SH-SY5Y (cell line): Measurements from ENCODE around the gene ANO4.

Source experiments
- GATA2 ChIP-seq: IDR thresholded peaks from 2 replicates; pipeline ENCODE4 v1.6.1; 2011; ENCODE audit warnings: mild to moderate bottlenecking, low read depth, low read length
- GATA3 ChIP-seq: IDR thresholded peaks from 2 replicates; pipeline ENCODE4 v1.6.1; 2011; ENCODE audit warnings: low read depth, mild to moderate bottlenecking, low read length, moderate library complexity

- TF ChIP-seq GATA3 (no peak), GATA2 (no peak)
Observed at GRCh38 chr12:100797246-100797645, 2.7 kb downstream of the ANO4 start.
